ENCODE data around the gene KRT14. TPM values are rescaled to one million over a fixed set of nuclear protein-coding genes. Genes with fewer than 3 reads are reported as not detected.
"Not testable (repeated sequence)": the region's sequence is repeated elsewhere in the genome, so short reads cannot be mapped to it uniquely, and the experiment has no call there.

Gene KRT14
- total RNA-seq, 4 donors from 2014 or later = 2.9 TPM; not detected in 3

DNA sequence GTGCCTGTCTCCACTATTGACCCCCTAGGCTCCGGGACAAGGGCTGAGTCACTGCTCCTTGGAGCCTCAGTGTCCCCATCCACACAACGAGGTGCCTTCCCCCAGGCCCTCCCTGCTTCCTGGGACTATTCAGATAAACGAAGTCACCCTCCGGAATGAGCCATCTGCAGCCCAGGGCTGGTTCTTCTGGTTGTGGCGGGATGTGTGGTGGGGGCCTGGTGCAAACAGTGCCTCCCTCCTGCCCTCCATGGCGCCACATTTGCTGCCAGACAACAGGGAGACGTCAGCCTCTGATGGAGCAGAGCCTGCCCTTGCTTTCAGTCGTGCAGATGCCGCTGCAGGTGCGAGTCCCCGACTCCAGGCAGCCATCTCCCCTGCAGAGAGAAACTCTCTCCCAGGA lies 31.0 kb upstream of the KRT14 start:
- Histone ChIP-seq H3K9me3 (no peaks in the 10 kb centered on the region), H3K36me3 (no peaks in the 10 kb centered on the region), H3K4me1 (no peaks in the 10 kb centered on the region), H3K27ac (replicated peaks in 1 of 4) (no peak overlapping the region), H3K4me3 (no peak overlapping the region), H3K27me3 (peaks cover 0 to 65% (median 0%) of the 10 kb centered on the region in 4 donors)
- DNase-seq (ENCODE audit: extremely low spot score) = no peak
- intact Hi-C loops (cut with DNase I) = no loop called here
- TF ChIP-seq EP300 (IDR thresholded peaks at IDR 0.05) (no peak), POLR2AphosphoS5 (IDR thresholded peaks at IDR 0.05) (no peak), POLR2A (IDR thresholded peaks at IDR 0.05; ENCODE audit: low read depth) (no peak)
- WGBS = 80% methylated on average over 8 of the region's 11 CpGs

DNA sequence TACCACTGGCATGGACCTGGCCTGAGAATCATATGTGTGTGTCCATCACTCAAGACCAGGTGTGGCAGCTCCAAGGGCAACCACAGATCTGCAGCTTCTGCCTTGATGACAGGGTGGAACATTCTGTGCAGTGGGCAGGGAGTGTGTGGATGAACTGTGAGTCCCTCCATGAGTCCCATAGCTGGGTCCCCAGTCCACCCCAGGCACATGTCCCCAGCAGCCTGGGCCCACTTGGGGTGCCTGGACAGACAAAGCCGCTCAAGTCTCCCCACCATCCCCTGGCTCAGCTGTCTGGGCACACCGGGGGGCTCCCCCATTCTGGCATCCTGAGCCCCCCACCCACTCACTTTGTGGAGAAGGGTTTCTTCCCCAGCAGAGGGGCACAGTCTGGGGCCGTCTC lies 30.4 kb upstream of the KRT14 start:
- 100% methylated on average over 2 of the region's 3 CpGs for whole genome bisulfite sequencing
- intact Hi-C loops (cut with DNase I) = no loop called here
- peaks cover 0 to 70% (median 0%) of the 10 kb centered on the region in 4 donors for H3K27me3 ChIP-seq

DNA sequence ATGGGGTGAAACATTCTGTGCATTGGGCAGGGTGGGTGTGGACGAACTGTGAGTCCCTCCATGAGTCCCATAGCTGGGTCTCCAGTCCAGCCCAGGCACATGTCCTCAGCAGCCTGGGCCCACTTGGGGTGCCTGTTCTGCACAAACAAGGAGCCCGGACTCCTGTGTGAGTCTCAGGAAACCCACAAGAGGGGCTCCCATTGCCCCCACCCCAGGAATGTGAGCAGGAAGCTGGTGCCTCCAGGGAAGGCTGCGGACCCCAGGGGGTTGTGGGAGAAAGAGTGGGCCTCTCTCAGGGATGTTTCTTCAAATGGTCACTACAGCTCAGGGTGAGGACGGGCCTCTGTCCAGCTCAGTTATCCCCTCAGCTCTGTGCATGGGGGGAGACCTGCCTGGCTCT lies 29.8 kb upstream of the KRT14 start:
- H3K36me3 ChIP-seq; H3K4me3 ChIP-seq; DNase-seq (ENCODE audit: extremely low spot score); H3K27ac ChIP-seq (replicated peaks in 1 of 4); H3K9me3 ChIP-seq; H3K4me1 ChIP-seq; intact Hi-C loops (cut with DNase I): not testable (repeated sequence)
- peaks cover 0 to 75% (median 0%) of the 10 kb centered on the region in 4 donors for H3K27me3 ChIP-seq
- WGBS = 100% methylated on average over 1 of the region's 4 CpGs

More for the DNA sequence above, 30.4 kb upstream of the KRT14 start:
- no peak overlapping the region for H3K27ac ChIP-seq (replicated peaks in 1 of 4)
- TF ChIP-seq EP300 (IDR thresholded peaks at IDR 0.05) = no peak
- no peak for TF ChIP-seq POLR2AphosphoS5 (IDR thresholded peaks at IDR 0.05)
- no peak for TF ChIP-seq POLR2A (IDR thresholded peaks at IDR 0.05; ENCODE audit: low read depth)
- TF ChIP-seq, protein P1, sequence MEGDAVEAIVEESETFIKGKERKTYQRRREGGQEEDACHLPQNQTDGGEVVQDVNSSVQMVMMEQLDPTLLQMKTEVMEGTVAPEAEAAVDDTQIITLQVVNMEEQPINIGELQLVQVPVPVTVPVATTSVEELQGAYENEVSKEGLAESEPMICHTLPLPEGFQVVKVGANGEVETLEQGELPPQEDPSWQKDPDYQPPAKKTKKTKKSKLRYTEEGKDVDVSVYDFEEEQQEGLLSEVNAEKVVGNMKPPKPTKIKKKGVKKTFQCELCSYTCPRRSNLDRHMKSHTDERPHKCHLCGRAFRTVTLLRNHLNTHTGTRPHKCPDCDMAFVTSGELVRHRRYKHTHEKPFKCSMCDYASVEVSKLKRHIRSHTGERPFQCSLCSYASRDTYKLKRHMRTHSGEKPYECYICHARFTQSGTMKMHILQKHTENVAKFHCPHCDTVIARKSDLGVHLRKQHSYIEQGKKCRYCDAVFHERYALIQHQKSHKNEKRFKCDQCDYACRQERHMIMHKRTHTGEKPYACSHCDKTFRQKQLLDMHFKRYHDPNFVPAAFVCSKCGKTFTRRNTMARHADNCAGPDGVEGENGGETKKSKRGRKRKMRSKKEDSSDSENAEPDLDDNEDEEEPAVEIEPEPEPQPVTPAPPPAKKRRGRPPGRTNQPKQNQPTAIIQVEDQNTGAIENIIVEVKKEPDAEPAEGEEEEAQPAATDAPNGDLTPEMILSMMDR (IDR thresholded peaks at IDR 0.05) = no peak
- no peak overlapping the region for H3K4me3 ChIP-seq
- no peaks in the 10 kb centered on the region for H3K36me3 ChIP-seq
- DNase-seq (ENCODE audit: extremely low spot score) = no peak
- no peaks in the 10 kb centered on the region for H3K9me3 ChIP-seq
- H3K4me1 ChIP-seq = no peaks in the 10 kb centered on the region

DNA sequence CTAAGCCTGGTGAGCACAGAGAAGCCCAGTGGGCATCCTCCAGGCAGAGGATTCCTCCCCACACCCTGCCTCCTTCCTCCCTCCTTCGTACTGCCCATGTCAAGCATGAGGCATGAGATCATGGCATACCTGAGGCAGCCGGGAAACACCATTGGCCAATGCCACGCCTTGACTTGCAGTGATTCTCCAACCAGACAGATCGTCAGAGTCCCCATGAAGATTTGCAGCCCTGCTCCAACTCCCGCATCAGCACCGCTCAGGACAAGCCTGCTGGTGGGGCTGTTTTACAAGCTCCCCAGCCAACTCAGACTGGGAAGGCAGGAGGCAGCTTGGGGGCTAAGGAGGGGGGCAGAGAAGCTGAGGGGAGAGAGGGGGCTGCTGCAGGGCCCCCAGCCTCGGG lies 28.8 kb upstream of the KRT14 start:
- Histone ChIP-seq H3K4me1 (no peaks in the 10 kb centered on the region), H3K36me3 (no peaks in the 10 kb centered on the region), H3K27me3 (peaks cover 0 to 85% (median 0%) of the 10 kb centered on the region in 4 donors), H3K4me3 (no peak overlapping the region), H3K9me3 (no peaks in the 10 kb centered on the region), H3K27ac (replicated peaks in 1 of 4) (no peak overlapping the region)
- no peak for DNase-seq (ENCODE audit: extremely low spot score)
- TF ChIP-seq EP300 (IDR thresholded peaks at IDR 0.05) = no peak
- intact Hi-C loops (cut with DNase I) = no loop called here
- 46% methylated on average over 4 of the region's 7 CpGs for WGBS

DNA sequence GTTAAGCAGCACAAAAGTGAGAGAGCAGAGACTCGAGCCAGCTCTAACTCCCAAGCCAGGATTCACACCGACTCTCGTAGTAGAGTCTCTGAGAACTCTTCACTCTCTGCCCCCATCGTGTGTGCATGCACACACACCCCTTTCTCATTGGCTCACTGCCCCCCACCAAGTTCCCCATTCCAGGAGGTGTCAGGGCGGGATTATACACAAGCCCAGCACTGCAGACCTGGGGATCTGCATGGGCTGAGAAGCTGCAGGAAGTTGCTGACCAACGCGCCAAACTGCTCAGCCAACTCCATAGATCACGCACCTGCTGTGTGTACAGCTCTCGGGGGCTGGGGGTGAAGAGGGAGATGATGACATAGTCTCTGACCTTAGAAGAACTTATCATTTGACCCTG lies 28.1 kb upstream of the KRT14 start:
- DNase-seq (ENCODE audit: extremely low spot score); intact Hi-C loops (cut with DNase I); H3K4me1 ChIP-seq; H3K4me3 ChIP-seq; H3K9me3 ChIP-seq; H3K27ac ChIP-seq (replicated peaks in 1 of 4); H3K36me3 ChIP-seq: not testable (repeated sequence)
- 61% methylated on average over 8 of the region's 9 CpGs for whole genome bisulfite sequencing
- H3K27me3 ChIP-seq = peaks cover 0 to 92% (median 0%) of the 10 kb centered on the region in 4 donors

DNA sequence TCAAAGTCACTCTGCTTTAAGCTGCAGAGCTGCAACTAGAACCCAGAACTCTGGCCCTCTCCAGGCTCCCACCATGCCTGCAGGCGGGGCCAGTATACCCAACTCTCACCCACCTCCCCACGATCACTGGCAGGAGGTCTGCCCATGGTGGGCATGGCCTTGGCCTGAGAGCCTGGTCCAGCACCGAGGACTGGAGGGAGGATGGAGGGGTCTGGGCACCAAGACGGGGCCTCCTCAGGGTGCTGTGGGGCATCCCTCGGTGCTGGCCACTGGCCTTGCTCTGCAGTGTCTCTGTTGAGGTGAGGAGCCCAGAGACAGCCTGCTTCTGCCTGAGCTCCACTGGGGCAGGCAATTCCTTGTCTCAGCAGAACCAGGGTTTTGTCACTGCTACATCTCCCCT lies 27.4 kb upstream of the KRT14 start:
- WGBS = 100% methylated on average over 5 of the region's 5 CpGs
- no peak overlapping the region for H3K27ac ChIP-seq (replicated peaks in 1 of 4)
- TF ChIP-seq POLR2AphosphoS5 (IDR thresholded peaks at IDR 0.05) (no peak), POLR2A (IDR thresholded peaks at IDR 0.05; ENCODE audit: low read depth) (no peak), EP300 (IDR thresholded peaks at IDR 0.05) (no peak)
- TF ChIP-seq, protein P1 (IDR thresholded peaks at IDR 0.05) = no peak
- H3K36me3 ChIP-seq = no peaks in the 10 kb centered on the region
- no peak for DNase-seq (ENCODE audit: extremely low spot score)
- H3K4me1 ChIP-seq = no peaks in the 10 kb centered on the region
- H3K9me3 ChIP-seq = no peaks in the 10 kb centered on the region
- H3K27me3 ChIP-seq = peaks cover 0 to 88% (median 0%) of the 10 kb centered on the region in 4 donors
- intact Hi-C loops (cut with DNase I) = no loop called here
- H3K4me3 ChIP-seq = no peak overlapping the region
